ENCODE results near the gene PRND. TPM values are rescaled to one million over a fixed set of nuclear protein-coding genes. Genes with fewer than 3 reads are reported as not detected.
"Not testable (repeated sequence)": the region's sequence is repeated elsewhere in the genome, so short reads cannot be mapped to it uniquely, and the experiment has no call there.

The PRND gene
- total and polyA plus RNA-seq, 9 donors: 31.6 to 46.4 (median 45.0) TPM

- 71% methylated on average over 6 of the region's 12 CpGs for WGBS (ENCODE audit: insufficient coverage)
- no peaks in the 10 kb centered on the region for H3K9me3 ChIP-seq (replicated peaks; ENCODE audit: control insufficient read depth, low read depth, low read length)
- H3K27ac ChIP-seq (ENCODE audit: low read length): no peak overlapping the region
- peak; percentile 63 for DNase-seq
- peaks cover 16% of the 10 kb centered on the region for H3K4me1 ChIP-seq (ENCODE audit: control insufficient read depth, insufficient read depth, low read length)
- H3K4me3 ChIP-seq (ENCODE audit: low read length): no peak overlapping the region
- peaks cover 2% of the 10 kb centered on the region for H3K27me3 ChIP-seq (ENCODE audit: control insufficient read depth, insufficient read depth, low read length)
- H3K36me3 ChIP-seq (ENCODE audit: control insufficient read depth, insufficient read depth, low read length): no peaks in the 10 kb centered on the region
These were observed 3.7 kb upstream of the PRND start for GRCh38 chr20:4717816-4718570.

- no peak for DNase-seq
- Histone ChIP-seq H3K4me1 (ENCODE audit: control insufficient read depth, insufficient read depth, low read length) (peaks cover 16% of the 10 kb centered on the region), H3K27ac (ENCODE audit: low read length) (no peak overlapping the region), H3K4me3 (ENCODE audit: low read length) (no peak overlapping the region), H3K9me3 (replicated peaks; ENCODE audit: control insufficient read depth, low read depth, low read length) (no peaks in the 10 kb centered on the region), H3K36me3 (ENCODE audit: control insufficient read depth, insufficient read depth, low read length) (no peaks in the 10 kb centered on the region), H3K27me3 (ENCODE audit: control insufficient read depth, insufficient read depth, low read length) (peaks cover 2% of the 10 kb centered on the region)
- WGBS (ENCODE audit: insufficient coverage): no CpG with 5 or more reads among the region's 2 CpGs
These were observed 2.5 kb upstream of the PRND start for GRCh38 chr20:4719190-4719589.

GRCh38 chr20:4720041-4720976 lies 1.4 kb upstream of the PRND start:
- DNase-seq: peak; percentile 89
- Histone ChIP-seq H3K36me3 (ENCODE audit: control insufficient read depth, insufficient read depth, low read length) (no peaks in the 10 kb centered on the region), H3K9me3 (replicated peaks; ENCODE audit: control insufficient read depth, low read depth, low read length) (no peaks in the 10 kb centered on the region), H3K27ac (ENCODE audit: low read length) (peak overlapping the region; percentile 76), H3K4me1 (ENCODE audit: control insufficient read depth, insufficient read depth, low read length) (peaks cover 19% of the 10 kb centered on the region), H3K27me3 (ENCODE audit: control insufficient read depth, insufficient read depth, low read length) (peaks cover 3% of the 10 kb centered on the region), H3K4me3 (ENCODE audit: low read length) (no peak overlapping the region)
- WGBS (ENCODE audit: insufficient coverage): 11% methylated on average over 16 of the region's 18 CpGs

- Histone ChIP-seq H3K27me3 (ENCODE audit: control insufficient read depth, insufficient read depth, low read length) (peaks cover 3% of the 10 kb centered on the region), H3K4me3 (ENCODE audit: low read length) (no peak overlapping the region), H3K36me3 (ENCODE audit: control insufficient read depth, insufficient read depth, low read length) (no peaks in the 10 kb centered on the region), H3K9me3 (replicated peaks; ENCODE audit: control insufficient read depth, low read depth, low read length) (no peaks in the 10 kb centered on the region), H3K4me1 (ENCODE audit: control insufficient read depth, insufficient read depth, low read length) (peaks cover 19% of the 10 kb centered on the region), H3K27ac (ENCODE audit: low read length) (no peak overlapping the region)
- DNase-seq: peak; percentile 22
- WGBS (ENCODE audit: insufficient coverage): 24% methylated on average over 10 of the region's 10 CpGs
These were observed 746 bp upstream of the PRND start for GRCh38 chr20:4720977-4721349.

GRCh38 chr20:4722571-4722970 lies 862 bp downstream of the PRND start:
- Histone ChIP-seq H3K27me3 (ENCODE audit: control insufficient read depth, insufficient read depth, low read length) (peaks cover 3% of the 10 kb centered on the region), H3K4me1 (ENCODE audit: control insufficient read depth, insufficient read depth, low read length) (peaks cover 21% of the 10 kb centered on the region), H3K4me3 (ENCODE audit: low read length) (peak overlapping the region; percentile 12), H3K27ac (ENCODE audit: low read length) (peak overlapping the region; percentile 9), H3K36me3 (ENCODE audit: control insufficient read depth, insufficient read depth, low read length) (no peaks in the 10 kb centered on the region), H3K9me3 (replicated peaks; ENCODE audit: control insufficient read depth, low read depth, low read length) (no peaks in the 10 kb centered on the region)
- 63% methylated on average over 1 of the region's 5 CpGs for WGBS (ENCODE audit: insufficient coverage)
- DNase-seq: no peak

GRCh38 chr20:4722993-4723392 lies 1.3 kb downstream of the PRND start:
- peak overlapping the region; percentile 12 for H3K4me3 ChIP-seq (ENCODE audit: low read length)
- 77% methylated on average over 2 of the region's 4 CpGs for WGBS (ENCODE audit: insufficient coverage)
- H3K27me3 ChIP-seq (ENCODE audit: control insufficient read depth, insufficient read depth, low read length): peaks cover 3% of the 10 kb centered on the region
- no peaks in the 10 kb centered on the region for H3K9me3 ChIP-seq (replicated peaks; ENCODE audit: control insufficient read depth, low read depth, low read length)
- H3K4me1 ChIP-seq (ENCODE audit: control insufficient read depth, insufficient read depth, low read length): peaks cover 16% of the 10 kb centered on the region
- H3K36me3 ChIP-seq (ENCODE audit: control insufficient read depth, insufficient read depth, low read length): no peaks in the 10 kb centered on the region
- peak overlapping the region; percentile 7 for H3K27ac ChIP-seq (ENCODE audit: low read length)
- DNase-seq: no peak

- not testable (repeated sequence) for H3K36me3 ChIP-seq (ENCODE audit: control insufficient read depth, insufficient read depth, low read length); DNase-seq; H3K27me3 ChIP-seq (ENCODE audit: control insufficient read depth, insufficient read depth, low read length); H3K9me3 ChIP-seq (replicated peaks; ENCODE audit: control insufficient read depth, low read depth, low read length)
- Histone ChIP-seq H3K4me1 (ENCODE audit: control insufficient read depth, insufficient read depth, low read length) (peaks cover 16% of the 10 kb centered on the region), H3K4me3 (ENCODE audit: low read length) (peak overlapping the region; percentile 12), H3K27ac (ENCODE audit: low read length) (peak overlapping the region; percentile 29)
- WGBS (ENCODE audit: insufficient coverage): 62% methylated on average over 4 of the region's 4 CpGs
These were observed 1.8 kb downstream of the PRND start for GRCh38 chr20:4723553-4723952.

GRCh38 chr20:4724459-4725262 lies 3.0 kb downstream of the PRND start:
- 71% methylated on average over 32 of the region's 34 CpGs for WGBS (ENCODE audit: insufficient coverage)
- Histone ChIP-seq H3K27ac (ENCODE audit: low read length) (peak overlapping the region; percentile 9), H3K27me3 (ENCODE audit: control insufficient read depth, insufficient read depth, low read length) (peaks cover 3% of the 10 kb centered on the region), H3K36me3 (ENCODE audit: control insufficient read depth, insufficient read depth, low read length) (no peaks in the 10 kb centered on the region), H3K9me3 (replicated peaks; ENCODE audit: control insufficient read depth, low read depth, low read length) (no peaks in the 10 kb centered on the region), H3K4me3 (ENCODE audit: low read length) (peak overlapping the region; percentile 17), H3K4me1 (ENCODE audit: control insufficient read depth, insufficient read depth, low read length) (peaks cover 25% of the 10 kb centered on the region)
- DNase-seq: no peak

GRCh38 chr20:4725263-4725550 lies 3.5 kb downstream of the PRND start:
- Histone ChIP-seq H3K9me3 (replicated peaks; ENCODE audit: control insufficient read depth, low read depth, low read length) (no peaks in the 10 kb centered on the region), H3K27me3 (ENCODE audit: control insufficient read depth, insufficient read depth, low read length) (peaks cover 3% of the 10 kb centered on the region), H3K27ac (ENCODE audit: low read length) (no peak overlapping the region), H3K4me1 (ENCODE audit: control insufficient read depth, insufficient read depth, low read length) (peaks cover 21% of the 10 kb centered on the region), H3K36me3 (ENCODE audit: control insufficient read depth, insufficient read depth, low read length) (no peaks in the 10 kb centered on the region), H3K4me3 (ENCODE audit: low read length) (peak overlapping the region; percentile 17)
- no peak for DNase-seq
- WGBS (ENCODE audit: insufficient coverage): no CpG with 5 or more reads among the region's 4 CpGs

Measured in muscle of leg (tissue), 11 donors.